IMR-90 (cell line): ENCODE data around the gene ACOX3. TPM values are rescaled to one million over a fixed set of nuclear protein-coding genes. Genes with fewer than 3 reads are reported as not detected.

Experiments
- ATAC-seq: fragments of 200-7000 bp; cut with Tn5 transposase; 2 replicates; pipeline ENCODE4 v1.9.1; 2020; ENCODE audit warnings: low read depth, mild to moderate bottlenecking, moderate library complexity
- BruUV-seq: library from RNA; stranded (reverse); fragments of 400-500 nt; replicated peaks from 2 replicates; lab custom pipeline; 2021; lab: Mats Ljungman, UMichigan
- CTCF ChIA-PET: fragments of 300-600 bp; formaldehyde crosslinking; extraction: SDS; loops from one replicate; lab custom pipeline; 2021; ENCODE audit warnings: antibody characterized with exemption; lab: Yijun Ruan, JAX
- POLR2A ChIA-PET: fragments of 300-600 bp; sonication (Branson Sonifier 250); formaldehyde crosslinking; loops from one replicate; lab custom pipeline; 2022; ENCODE audit warnings: antibody characterized with exemption; ENCODE audit not compliant: unreplicated experiment; lab: Charles Lee
- DNase-seq: peaks from one replicate; pipeline ENCODE4 v3.0.0; 2013
- H2AFZ ChIP-seq: replicated peaks from 2 replicates; pipeline ENCODE3; 2013; ENCODE audit warnings: low read length, mild to moderate bottlenecking; ENCODE audit not compliant: poor library complexity
- H2AK5ac ChIP-seq: 2 replicates; pipeline ENCODE4 v1.6.1; 2013; ENCODE audit warnings: low read depth, low read length, inconsistent platforms
- H2AK9ac ChIP-seq: replicated peaks from 2 replicates; pipeline ENCODE3; 2013; ENCODE audit warnings: mild to moderate bottlenecking, low read depth, low read length, moderate library complexity; ENCODE audit not compliant: poor library complexity
- H2BK120ac ChIP-seq: 2 replicates; pipeline ENCODE4 v1.6.1; 2013; ENCODE audit warnings: low read depth, low read length, inconsistent platforms
- H2BK15ac ChIP-seq: 3 replicates; pipeline ENCODE4 v1.6.1; 2013; ENCODE audit warnings: low read depth, low read length, inconsistent platforms
- H2BK20ac ChIP-seq: 2 replicates; pipeline ENCODE4 v1.6.1; 2013; ENCODE audit warnings: low read depth, mild to moderate bottlenecking, inconsistent platforms, low read length, moderate library complexity
- H2BK5ac ChIP-seq: 2 replicates; pipeline ENCODE4 v1.6.1; 2013; ENCODE audit warnings: mild to moderate bottlenecking, low read depth, low read length, inconsistent platforms; ENCODE audit not compliant: poor library complexity, severe bottlenecking
- H3K14ac ChIP-seq: replicated peaks from 2 replicates; pipeline ENCODE4 v1.6.1; 2013; ENCODE audit warnings: low read depth, low read length, inconsistent platforms
- H3K18ac ChIP-seq: 2 replicates; pipeline ENCODE4 v1.6.1; 2013; ENCODE audit warnings: low read depth, low read length, control low read depth
- H3K23ac ChIP-seq: 2 replicates; pipeline ENCODE4 v1.6.1; 2013; ENCODE audit warnings: low read depth, low read length, inconsistent platforms
- H3K27ac ChIP-seq: 2 replicates; pipeline ENCODE4 v1.5.1; 2013; ENCODE audit warnings: mild to moderate bottlenecking, control low read depth, low read length; ENCODE audit not compliant: insufficient read depth
- H3K27me3 ChIP-seq: 2 replicates; pipeline ENCODE4 v1.6.1; 2013; ENCODE audit warnings: low read length; ENCODE audit not compliant: control insufficient read depth, insufficient read depth
- H3K36me3 ChIP-seq: 2 replicates; pipeline ENCODE4 v1.6.1; 2013; ENCODE audit warnings: low read length, mixed read lengths; ENCODE audit not compliant: control insufficient read depth, insufficient read depth
- H3K4ac ChIP-seq: 2 replicates; pipeline ENCODE4 v1.6.1; 2013; ENCODE audit warnings: low read depth, low read length, inconsistent platforms
- H3K4me1 ChIP-seq: 2 replicates; pipeline ENCODE4 v1.6.1; 2013; ENCODE audit warnings: low read length, mixed read lengths; ENCODE audit not compliant: control insufficient read depth, insufficient read depth
- H3K4me2 ChIP-seq: 2 replicates; pipeline ENCODE4 v1.6.1; 2013; ENCODE audit warnings: low read depth, mild to moderate bottlenecking, control low read depth, low read length, moderate library complexity
- H3K4me3 ChIP-seq: 2 replicates; pipeline ENCODE4 v1.5.1; 2013; ENCODE audit warnings: low read depth, mild to moderate bottlenecking, control low read depth, low read length, moderate library complexity; ENCODE audit not compliant: insufficient read depth
- H3K56ac ChIP-seq: 2 replicates; pipeline ENCODE4 v1.6.1; 2013; ENCODE audit warnings: low read length, inconsistent platforms; ENCODE audit not compliant: insufficient read depth; ENCODE audit errors: extremely low read depth
- H3K79me1 ChIP-seq, 2 experiments: 2 replicates each; pipeline ENCODE4 v1.6.1; 2013; ENCODE audit warnings: low read length in 2 of 2, inconsistent platforms in 1 of 2, low read depth in 1 of 2
- H3K9ac ChIP-seq: 2 replicates; pipeline ENCODE4 v1.6.1; 2013; ENCODE audit warnings: low read depth, low read length, control low read depth
- H3K9me1 ChIP-seq: 2 replicates; pipeline ENCODE4 v1.6.1; 2013; ENCODE audit warnings: low read length, inconsistent platforms; ENCODE audit not compliant: insufficient read depth
- H3K9me3 ChIP-seq: 2 replicates; pipeline ENCODE4 v1.6.1; 2013; ENCODE audit warnings: low read length; ENCODE audit not compliant: control insufficient read depth, insufficient read depth
- H4K20me1 ChIP-seq: 2 replicates; pipeline ENCODE4 v1.6.1; 2013; ENCODE audit warnings: low read length, inconsistent platforms; ENCODE audit not compliant: insufficient read depth
- H4K5ac ChIP-seq: 2 replicates; pipeline ENCODE4 v1.6.1; 2013; ENCODE audit warnings: mild to moderate bottlenecking, low read depth, low read length, control low read depth
- H4K8ac ChIP-seq, 2 experiments: 2 replicates each; pipeline ENCODE4 v1.6.1; 2013; ENCODE audit warnings: low read depth in 2 of 2, low read length in 2 of 2, control low read depth in 1 of 2, inconsistent platforms in 1 of 2
- H4K91ac ChIP-seq: 2 replicates; pipeline ENCODE4 v1.6.1; 2013; ENCODE audit warnings: low read depth, low read length, inconsistent platforms; ENCODE audit not compliant: insufficient read depth
- FOS ChIP-seq: fragments of 150-350 bp; IDR thresholded peaks from 2 replicates; pipeline ENCODE4 v1.6.1; 2016; ENCODE audit warnings: low read depth, low read length
- RCOR1 ChIP-seq: IDR thresholded peaks from 2 replicates; pipeline ENCODE4 v1.6.1; 2012; ENCODE audit warnings: mild to moderate bottlenecking, low read length, improper control_type of control experiment; ENCODE audit not compliant: insufficient replicate concordance
- WGBS, 2 experiments: methylation state at CpG; one replicate each; pipeline versions ENCODE4 v1.1.5 to v1.1.7; 2013; ENCODE audit warnings: missing lambda C conversion rate in 2 of 2; ENCODE audit not compliant: insufficient read length in 1 of 2; ENCODE audit errors: extremely low coverage in 2 of 2; 5-methylcytosine and 5-hydroxymethylcytosine counted together
- dilution Hi-C: fragments of 300-500 bp; cut with HindIII; formaldehyde crosslinking; loops from one replicate; pipeline ENCODE4 v1.14.3; 2018; ENCODE audit warnings: low sequenced_read_pairs; ENCODE audit not compliant: unreplicated experiment
- in situ Hi-C: fragments of 300-500 bp; cut with MboI; formaldehyde crosslinking; loops from 3 replicates; pipeline ENCODE4 v1.14.3; 2019; ENCODE audit warnings: low sequenced_read_pairs, inconsistent platforms, mixed read lengths
- intact Hi-C: fragments of 100-400 bp; cut with micrococcal nuclease; formaldehyde crosslinking; loops from 2 replicates; pipeline ENCODE4 v1.10.0; 2022
- polyA plus RNA-seq, 3 experiments: library from polyadenylated mRNA; depleted of rRNA; stranded (reverse); fragments of >200 nt; gene quantifications; 2 replicates each; pipeline ENCODE4 v1.2.3, GENCODE V29; 2012; ENCODE audit warnings: low replicate concordance in 1 of 3
- total RNA-seq: library from RNA; depleted of rRNA; stranded (reverse); fragments of >200 nt; gene quantifications from 2 replicates; pipeline ENCODE4 v1.2.3, GENCODE V29; 2012

Gene ACOX3
- total and polyA plus RNA-seq, 2 of the 4 experiments (the other 2 are of a cell fraction), result 15.2 to 25.8 TPM

DNA sequence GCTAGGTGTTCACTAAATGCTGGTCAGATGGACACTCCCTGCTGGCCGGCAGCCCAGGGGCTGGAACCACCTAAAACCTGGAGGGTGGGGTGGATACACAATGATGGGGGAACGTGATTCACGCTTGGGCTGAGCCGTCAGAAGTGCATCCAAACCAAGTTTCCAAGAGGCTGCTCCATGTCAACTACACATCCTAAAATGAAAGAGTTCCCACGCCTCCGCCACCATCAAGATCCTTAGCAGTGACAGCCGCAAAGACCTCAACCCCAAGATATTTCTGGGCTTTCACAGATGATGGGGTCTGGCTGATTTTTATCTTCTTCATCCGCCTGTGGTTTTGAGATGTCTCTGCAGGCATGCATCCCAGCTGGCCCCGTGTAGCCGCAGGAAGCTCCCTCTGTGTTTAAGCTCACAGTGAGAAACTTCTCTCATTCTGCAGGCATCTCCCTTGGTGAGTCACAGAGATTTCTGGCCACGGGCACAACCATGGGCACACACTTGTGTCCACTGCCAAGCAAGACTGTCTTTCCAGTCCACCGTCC, 86.5 kb downstream of the ACOX3 start:
- DNase-seq, result peak; percentile 78
- dilution Hi-C loops, result no loop called here
- CTCF ChIA-PET, result no interaction called here
- peak overlapping the region; percentile 29; the same call in 1 of the 2 replicates for H3K23ac ChIP-seq
- no peak overlapping the region for H4K5ac ChIP-seq
- H2BK15ac ChIP-seq, result no peak overlapping the region
- no peak overlapping the region for H3K9ac ChIP-seq
- no peak overlapping the region for H2AK5ac ChIP-seq
- no peaks in the 10 kb centered on the region for H4K20me1 ChIP-seq
- H2BK20ac ChIP-seq, result no peak overlapping the region; the same call in 1 of the 2 replicates
- H2BK120ac ChIP-seq, result no peak overlapping the region
- ATAC-seq, result peak; percentile 67
- no peak overlapping the region for H2BK5ac ChIP-seq
- WGBS, 2 experiments, result 39% methylated on average over 2 of the region's 12 CpGs; no CpG with 5 or more reads in 1 of the 2 experiments
- H3K14ac ChIP-seq, result peak overlapping the region; percentile 7; the same call in 1 of the 2 replicates
- H3K4ac ChIP-seq, result no peak overlapping the region
- no peaks in the 10 kb centered on the region for H3K9me3 ChIP-seq
- peaks cover 16% of the 10 kb centered on the region for H3K4me1 ChIP-seq
- intact Hi-C loops, result loop anchor here (2.0 to 5.0 kb wide), 2 partner anchors 39 to 77 kb away; no protein-coding TSS in a partner anchor
- H3K27me3 ChIP-seq, result peaks cover 14% of the 10 kb centered on the region
- in situ Hi-C loops, result no loop called here
- POLR2A ChIA-PET, result no interaction called here
- no peaks in the 10 kb centered on the region for H3K36me3 ChIP-seq
- H3K9me1 ChIP-seq, result peaks cover 10% of the 10 kb centered on the region; the same call in 1 of the 2 replicates
- H3K18ac ChIP-seq, result no peak overlapping the region
- H2AFZ ChIP-seq, result peak overlapping the region; percentile 61
- H3K79me1 ChIP-seq, result no peaks in the 10 kb centered on the region
- no TSS peak for BruUV-seq
- no peak overlapping the region for H3K4me2 ChIP-seq
- H4K91ac ChIP-seq, result no peak overlapping the region
- H2AK9ac ChIP-seq, result no peak overlapping the region
- no peak overlapping the region for H3K56ac ChIP-seq
- TF ChIP-seq RCOR1 (no peak), FOS (peak; percentile 13; the same call in 1 of the 2 replicates)
- no peak overlapping the region for H3K4me3 ChIP-seq
- H3K27ac ChIP-seq, result no peak overlapping the region
- no peak overlapping the region for H4K8ac ChIP-seq
